Measurements from ENCODE around the gene COL4A5. TPM values are rescaled to one million over a fixed set of nuclear protein-coding genes. Genes with fewer than 3 reads are reported as not detected.
"Not testable (repeated sequence)": the region's sequence is repeated elsewhere in the genome, so short reads cannot be mapped to it uniquely, and the experiment has no call there.

COL4A5 gene
- total RNA-seq, 1 experiment from 2014 or later, result 0.24 TPM

DNA sequence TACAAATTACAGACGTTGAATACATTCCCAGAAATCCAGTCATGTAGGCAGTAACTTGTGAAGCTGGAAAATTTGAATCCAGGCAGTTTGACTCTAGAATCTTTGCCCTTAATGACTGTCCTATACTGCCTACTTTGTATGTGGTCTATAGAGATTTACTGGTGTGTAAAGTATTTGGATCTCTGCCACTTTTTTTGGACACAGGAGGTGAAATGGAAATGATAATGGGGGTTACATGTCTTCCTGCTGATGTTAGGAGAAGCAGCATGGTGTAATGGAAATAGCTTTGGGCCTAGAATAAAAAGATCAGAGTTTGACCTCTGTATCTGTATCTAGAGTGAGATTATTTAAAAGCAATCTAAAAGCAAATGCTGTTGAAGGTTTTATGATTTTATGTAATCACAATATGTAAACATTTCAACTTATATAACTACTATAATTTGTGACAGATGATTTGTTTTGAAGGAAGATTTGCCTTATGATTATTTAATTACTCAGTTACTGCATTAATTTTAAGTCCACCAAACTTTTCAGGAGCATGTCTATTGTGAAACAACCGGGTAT lies 3.3 kb downstream of the COL4A5 start:
- in situ Hi-C loops (cut with HindIII; ENCODE audit: low sequenced_read_pairs), result no loop called here
- no peak for DNase-seq (ENCODE audit: low spot score)

DNA sequence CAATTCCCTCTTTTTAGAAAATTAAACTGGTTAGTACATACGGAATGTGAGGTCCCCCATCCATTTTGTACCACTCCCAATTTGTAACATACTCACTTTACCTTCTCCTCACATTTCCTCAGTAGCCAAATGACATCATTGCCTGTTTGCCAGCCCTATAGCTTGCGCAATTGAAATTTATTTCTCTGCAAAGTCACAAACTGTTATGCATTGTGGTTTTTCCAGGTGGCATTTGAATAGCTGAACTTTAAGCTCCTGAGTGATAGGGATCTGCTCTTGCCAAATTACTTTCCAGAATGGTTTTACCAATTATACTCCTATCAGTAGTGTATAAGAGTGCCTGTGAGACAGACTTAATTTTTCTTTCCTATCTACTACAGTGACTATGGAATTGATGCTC lies 7.7 kb downstream of the COL4A5 start:
- in situ Hi-C loops (cut with HindIII; ENCODE audit: low sequenced_read_pairs), result no loop called here
- DNase-seq (ENCODE audit: low spot score), result no peak

DNA sequence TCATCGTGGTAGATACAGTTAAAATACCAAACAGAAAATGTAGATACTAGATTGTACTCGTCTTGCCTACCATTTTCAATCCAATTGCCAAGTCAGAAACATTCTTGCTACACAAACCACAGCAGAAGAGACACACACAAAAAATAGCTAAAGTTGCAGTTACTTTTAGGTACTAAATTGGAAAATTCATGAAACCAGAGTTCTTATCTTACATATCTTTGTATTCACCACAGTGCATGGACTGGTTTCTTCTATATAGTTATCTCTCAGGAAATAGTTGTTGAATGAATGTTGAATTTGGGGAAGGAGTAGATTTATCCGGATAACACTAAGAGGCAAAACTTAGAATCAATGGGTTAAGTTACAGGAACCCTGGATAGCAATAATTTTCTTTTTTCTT lies 14.2 kb downstream of the COL4A5 start:
- in situ Hi-C loops (cut with HindIII; ENCODE audit: low sequenced_read_pairs), result no loop called here
- DNase-seq (ENCODE audit: low spot score), result no peak

DNA sequence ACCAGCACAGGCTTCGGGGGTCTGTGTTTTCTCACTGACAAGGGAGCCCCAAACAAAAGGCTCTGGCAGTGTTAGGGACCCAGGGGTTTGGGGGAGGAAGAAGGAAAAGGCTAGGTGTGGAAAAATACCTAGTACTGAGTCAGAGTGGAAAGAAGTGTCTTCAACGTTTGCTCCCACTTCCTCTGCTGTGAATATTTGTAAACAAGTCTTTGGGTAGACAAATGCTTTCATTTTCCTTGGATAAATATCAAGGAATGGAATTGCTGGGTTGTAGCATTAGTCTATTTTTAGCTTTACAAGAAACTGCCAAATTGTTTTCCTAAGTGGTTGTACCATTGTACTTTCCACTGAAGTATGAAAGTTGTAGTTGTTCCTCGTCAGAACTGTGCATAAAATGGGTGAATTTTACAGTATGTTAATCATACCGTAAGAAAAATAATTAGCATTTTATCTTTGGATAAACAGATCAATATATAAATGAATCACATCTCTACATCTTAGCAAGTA lies 17.4 kb downstream of the COL4A5 start:
- in situ Hi-C loops (cut with HindIII; ENCODE audit: low sequenced_read_pairs), result no loop called here
- DNase-seq (ENCODE audit: low spot score), result no peak

DNA sequence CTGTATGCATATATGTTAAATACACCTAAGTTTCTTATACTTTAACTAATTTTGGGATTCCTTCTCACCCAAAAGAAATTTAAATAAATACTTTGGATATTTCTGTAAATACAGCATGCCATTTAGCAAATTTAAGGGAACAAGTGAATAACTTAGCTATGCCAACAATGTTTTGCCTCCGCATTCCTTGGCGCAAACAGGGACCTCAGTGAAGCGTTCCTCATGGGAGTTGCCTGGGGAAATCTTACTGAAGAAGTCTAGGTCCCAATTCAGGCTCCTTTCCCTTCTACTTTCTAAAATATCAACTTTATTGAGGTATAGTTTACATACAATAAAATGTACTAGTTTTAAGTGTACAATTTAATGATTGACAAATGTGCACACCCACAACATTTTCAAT lies 25.0 kb downstream of the COL4A5 start:
- in situ Hi-C loops (cut with HindIII; ENCODE audit: low sequenced_read_pairs), result no loop called here
- DNase-seq (ENCODE audit: low spot score), result no peak

DNA sequence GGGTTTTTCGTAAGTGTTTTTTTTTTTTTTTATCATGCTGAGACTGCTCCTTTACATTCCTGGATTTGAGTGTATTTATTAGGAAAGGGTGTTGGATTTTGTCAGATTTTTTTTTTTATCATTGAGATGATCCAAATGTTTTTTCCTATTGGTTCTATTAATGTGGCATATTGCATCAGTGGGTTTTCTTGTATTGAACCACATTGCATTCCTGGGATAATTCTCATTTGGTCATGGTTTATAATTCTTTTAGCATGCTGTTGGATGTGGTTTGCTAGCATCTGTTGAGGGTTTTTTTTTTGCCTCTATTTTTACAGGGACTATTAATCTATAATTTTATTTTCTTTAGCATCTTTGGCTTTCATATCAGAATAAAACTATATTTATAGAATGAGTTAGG lies 28.8 kb downstream of the COL4A5 start:
- DNase-seq (ENCODE audit: low spot score), result no peak
- in situ Hi-C loops (cut with HindIII; ENCODE audit: low sequenced_read_pairs), result no loop called here

DNA sequence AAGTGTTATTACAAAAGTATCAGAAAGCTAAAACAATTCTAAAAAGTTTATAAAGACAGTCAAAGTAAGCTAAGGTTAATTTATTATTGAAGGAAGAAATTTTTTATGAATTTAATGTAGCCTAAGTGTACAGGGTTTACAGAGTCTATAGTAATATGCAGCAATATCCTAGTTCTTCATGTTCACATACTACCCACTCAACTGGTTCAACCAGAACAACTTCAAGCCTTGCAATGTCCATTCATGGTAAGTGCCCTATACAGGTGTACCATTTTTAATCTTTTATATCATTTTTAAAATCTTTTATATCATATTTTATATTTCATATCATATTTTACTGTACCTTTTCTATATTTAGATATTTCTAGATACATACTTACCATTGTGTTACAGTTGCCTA lies 34.3 kb downstream of the COL4A5 start:
- in situ Hi-C loops (cut with HindIII; ENCODE audit: low sequenced_read_pairs), result no loop called here
- no peak for DNase-seq (ENCODE audit: low spot score)

DNA sequence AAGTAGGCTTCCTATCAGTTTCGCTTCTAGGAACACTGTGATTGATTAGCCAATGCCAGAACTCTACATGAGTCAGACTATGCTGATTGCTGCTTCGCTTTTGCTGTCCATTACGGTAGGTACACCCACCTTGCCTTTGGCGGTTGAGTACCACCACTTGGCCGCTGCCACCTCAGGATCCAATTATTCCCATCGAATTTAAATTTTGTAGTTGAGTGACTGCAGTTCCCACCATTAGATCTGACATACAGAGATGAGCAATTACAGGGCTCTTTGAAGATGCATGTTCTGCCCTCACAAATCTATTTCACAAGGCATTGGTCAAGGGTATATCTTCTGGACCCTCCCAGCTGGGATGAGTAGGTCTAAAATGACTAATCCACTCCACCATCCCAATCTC lies 41.9 kb downstream of the COL4A5 start:
- DNase-seq (ENCODE audit: low spot score); in situ Hi-C loops (cut with HindIII; ENCODE audit: low sequenced_read_pairs): not testable (repeated sequence)

DNA sequence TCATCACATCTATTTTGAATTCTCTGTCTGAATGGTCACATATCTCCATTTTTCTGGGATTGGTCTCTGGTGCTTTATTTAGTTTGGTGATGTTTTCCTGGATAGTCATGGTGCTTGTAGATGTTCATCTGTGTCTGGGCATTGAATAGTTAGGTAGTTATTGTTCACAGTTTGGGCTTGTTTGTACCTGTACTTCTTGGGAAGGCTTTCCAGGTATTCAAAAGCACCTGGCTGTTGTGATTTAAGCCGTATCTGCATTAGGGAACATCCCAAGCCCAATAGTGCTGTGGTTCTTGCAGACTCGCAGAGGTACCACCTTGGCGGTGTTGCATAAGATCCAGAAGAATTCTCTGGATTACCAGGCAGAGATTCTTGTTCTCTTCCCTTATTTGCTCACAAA lies 44.6 kb downstream of the COL4A5 start:
- in situ Hi-C loops (cut with HindIII; ENCODE audit: low sequenced_read_pairs), result no loop called here
- no peak for DNase-seq (ENCODE audit: low spot score)

DNA sequence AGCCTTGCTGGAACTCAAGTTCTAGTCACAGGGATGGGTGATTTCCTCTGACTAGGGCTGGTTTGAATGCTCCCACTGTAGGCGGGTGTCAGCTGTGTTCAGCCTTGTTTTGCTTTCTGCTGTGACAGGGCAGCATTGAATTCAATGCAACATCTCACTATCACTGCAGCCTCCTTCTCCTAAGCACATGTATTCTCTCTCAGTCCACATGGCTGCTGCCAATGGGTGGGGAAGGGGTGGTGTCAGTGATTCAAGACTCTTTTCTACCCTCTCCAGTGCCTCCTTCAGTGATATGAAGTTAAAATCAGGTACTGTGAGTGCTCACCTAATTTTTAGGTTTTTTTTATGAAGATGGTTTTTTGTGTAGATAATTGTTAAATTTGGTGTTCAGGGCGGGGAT lies 46.3 kb downstream of the COL4A5 start:
- no peak for DNase-seq (ENCODE audit: low spot score)
- in situ Hi-C loops (cut with HindIII; ENCODE audit: low sequenced_read_pairs), result no loop called here

DNA sequence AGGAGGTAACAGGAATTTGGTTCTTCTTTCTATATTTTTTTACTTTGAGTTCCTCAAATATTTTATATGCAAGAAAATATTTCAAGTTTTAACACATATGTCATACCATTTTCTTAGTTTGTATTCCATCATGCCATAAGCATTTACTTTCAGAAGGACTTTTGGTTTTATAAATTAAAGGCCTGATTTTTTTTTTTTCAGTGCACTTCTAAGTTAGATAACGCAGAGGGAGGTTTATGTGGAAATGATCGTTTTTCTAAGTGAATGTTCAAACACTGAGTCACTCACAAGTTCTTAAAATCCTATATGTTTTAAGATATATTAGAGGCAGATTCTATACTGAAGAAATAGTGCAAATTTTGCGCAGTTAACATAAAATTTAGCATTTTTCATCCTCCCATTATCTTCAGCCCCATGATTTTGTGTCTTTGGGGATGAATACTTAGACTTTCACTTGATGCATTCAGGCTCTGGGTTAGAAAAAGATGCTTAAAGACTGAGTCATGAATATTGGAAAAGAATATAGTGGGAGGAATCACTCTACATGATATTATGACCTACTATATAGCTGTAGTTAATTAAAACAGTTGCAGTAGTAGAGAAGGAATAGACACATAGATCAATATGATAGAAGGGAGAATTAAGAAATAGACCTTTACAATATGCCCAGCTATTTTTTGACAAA lies 54.9 kb downstream of the COL4A5 start:
- no peak for DNase-seq (ENCODE audit: low spot score)
- in situ Hi-C loops (cut with HindIII; ENCODE audit: low sequenced_read_pairs), result no loop called here

DNA sequence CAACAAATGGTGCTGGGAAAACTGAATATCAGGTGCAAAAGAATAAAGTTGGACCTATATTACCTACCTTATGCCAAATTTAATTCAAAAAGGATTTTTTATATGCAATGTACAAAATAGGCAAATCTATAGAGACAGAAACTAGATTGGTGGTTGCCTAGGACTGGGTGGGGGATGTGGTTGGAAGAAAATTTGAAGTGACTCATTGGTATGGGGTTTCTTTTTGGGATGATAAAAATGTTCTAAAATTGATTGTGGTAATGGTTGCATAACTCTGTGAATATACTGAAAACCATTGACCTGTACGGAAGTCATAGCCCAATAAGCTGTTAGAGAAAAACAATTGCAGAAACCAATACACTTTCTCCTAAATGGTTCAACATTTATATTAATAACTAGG lies 72.1 kb downstream of the COL4A5 start:
- in situ Hi-C loops (cut with HindIII; ENCODE audit: low sequenced_read_pairs), result no loop called here
- no peak for DNase-seq (ENCODE audit: low spot score)

DNA sequence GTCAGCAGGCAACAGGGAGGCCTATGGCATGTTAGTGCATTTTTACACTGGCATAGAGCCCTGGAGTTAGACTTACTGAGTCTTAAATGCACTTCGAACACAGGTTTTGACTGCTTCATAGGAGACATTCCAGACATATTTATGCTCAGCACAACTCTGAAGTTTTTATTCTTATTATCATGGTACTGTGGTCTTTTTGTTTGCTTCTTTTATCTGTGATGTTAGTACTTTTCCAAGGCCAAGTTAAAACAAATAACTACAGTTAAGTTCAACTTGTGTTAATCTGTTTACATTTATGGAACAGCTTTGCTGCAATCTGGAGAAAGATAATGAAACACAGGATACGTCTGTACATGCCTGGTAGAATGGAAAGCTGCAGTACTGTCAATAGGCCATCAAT lies 76.5 kb downstream of the COL4A5 start:
- no peak for DNase-seq (ENCODE audit: low spot score)
- in situ Hi-C loops (cut with HindIII; ENCODE audit: low sequenced_read_pairs), result no loop called here

DNA sequence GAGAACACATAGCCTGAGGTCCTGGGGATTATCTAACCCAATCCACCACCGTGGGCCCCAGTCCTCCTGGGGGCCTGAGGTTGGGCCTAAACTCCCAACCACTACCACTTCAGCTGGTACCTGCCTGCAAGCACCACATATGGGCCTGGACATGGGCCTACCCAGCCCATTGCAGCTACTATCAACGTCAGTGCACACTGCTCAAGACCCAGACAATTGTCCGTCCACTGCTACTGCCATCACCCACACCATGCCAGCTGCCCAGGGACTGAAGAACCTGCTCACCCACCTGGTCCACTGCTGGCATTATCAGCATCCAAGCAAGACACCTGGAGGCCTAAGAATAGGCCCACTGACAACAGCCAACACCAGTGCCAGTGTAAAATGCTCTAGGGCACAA lies 88.1 kb downstream of the COL4A5 start:
- DNase-seq (ENCODE audit: low spot score), result no peak
- in situ Hi-C loops (cut with HindIII; ENCODE audit: low sequenced_read_pairs), result no loop called here

DNA sequence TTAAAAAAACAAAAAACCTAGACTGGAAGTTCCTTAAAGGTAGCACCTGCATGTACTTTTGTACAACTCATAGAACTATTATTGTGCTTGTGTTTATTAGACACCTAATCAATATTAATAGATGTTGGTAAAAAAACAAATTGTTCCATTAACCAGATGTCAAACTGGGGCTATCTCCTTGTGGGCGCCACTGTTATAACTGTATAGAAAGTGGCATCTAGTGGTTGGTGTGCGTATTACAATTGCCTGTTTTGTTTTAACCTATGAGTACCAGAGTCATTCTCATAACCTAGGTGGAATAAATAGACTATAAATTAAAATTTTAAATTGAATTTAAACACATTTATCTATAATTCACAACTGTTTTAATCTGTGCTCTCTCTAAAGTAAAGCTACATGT lies 97.4 kb downstream of the COL4A5 start:
- in situ Hi-C loops (cut with HindIII; ENCODE audit: low sequenced_read_pairs), result no loop called here
- DNase-seq (ENCODE audit: low spot score), result peak; percentile 1

DNA sequence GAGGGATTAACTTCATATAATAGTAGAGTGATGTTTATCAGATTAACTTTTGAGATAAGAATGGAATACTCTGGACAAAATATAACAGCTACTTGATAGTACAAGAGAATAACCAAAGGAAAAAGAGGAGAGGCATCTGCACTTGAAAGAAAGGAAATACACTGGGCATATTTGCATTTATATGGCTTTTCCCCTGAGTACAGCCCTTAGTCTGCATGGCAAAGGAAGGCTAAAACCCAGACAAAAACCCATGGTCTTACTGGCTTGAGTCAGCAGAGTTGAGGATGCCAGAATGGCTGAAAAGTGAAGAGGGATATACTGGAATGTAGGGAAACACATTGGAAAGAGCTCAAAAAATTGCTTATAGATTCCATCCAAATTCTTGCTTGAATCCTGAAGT lies 101.6 kb downstream of the COL4A5 start:
- in situ Hi-C loops (cut with HindIII; ENCODE audit: low sequenced_read_pairs), result no loop called here
- DNase-seq (ENCODE audit: low spot score), result no peak

DNA sequence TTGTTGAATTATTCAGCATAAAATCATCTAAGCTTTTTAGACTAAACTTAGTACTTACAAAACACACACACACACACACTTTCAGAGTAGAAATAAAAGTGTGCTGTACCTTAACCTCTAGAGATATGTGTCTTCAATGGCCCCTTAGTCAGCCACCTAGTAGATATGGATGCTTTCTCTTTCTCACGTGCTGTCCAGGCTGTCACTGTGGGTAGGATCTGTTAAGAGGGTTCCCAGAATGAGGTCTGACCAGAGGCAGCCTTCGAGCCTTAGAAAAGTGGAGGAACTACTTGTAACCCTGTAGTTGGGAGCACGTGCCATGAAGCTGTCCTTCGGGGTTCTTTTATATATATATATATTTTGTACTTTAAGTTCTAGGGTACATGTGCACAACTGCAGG lies 117.9 kb downstream of the COL4A5 start:
- in situ Hi-C loops (cut with HindIII; ENCODE audit: low sequenced_read_pairs), result no loop called here
- DNase-seq (ENCODE audit: low spot score), result no peak

DNA sequence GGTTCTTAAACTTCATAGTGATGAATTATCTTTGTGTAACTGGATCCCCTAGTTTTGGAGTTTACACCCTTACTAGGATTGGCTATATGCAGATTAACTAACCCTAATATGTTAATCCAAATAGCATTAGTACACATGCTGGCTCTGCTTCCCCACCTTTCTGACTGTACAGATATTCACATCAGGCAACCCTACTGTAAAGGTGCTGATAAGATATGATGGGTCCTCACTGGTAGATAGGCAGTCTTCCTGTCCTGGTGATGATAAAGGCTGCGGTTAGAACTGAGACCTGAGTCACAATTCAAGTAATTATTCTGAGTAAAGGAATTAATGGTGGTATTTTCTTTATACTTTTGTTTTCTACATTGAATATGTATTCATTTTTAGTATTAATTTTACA lies 118.6 kb downstream of the COL4A5 start:
- DNase-seq (ENCODE audit: low spot score), result no peak
- in situ Hi-C loops (cut with HindIII; ENCODE audit: low sequenced_read_pairs), result no loop called here

DNA sequence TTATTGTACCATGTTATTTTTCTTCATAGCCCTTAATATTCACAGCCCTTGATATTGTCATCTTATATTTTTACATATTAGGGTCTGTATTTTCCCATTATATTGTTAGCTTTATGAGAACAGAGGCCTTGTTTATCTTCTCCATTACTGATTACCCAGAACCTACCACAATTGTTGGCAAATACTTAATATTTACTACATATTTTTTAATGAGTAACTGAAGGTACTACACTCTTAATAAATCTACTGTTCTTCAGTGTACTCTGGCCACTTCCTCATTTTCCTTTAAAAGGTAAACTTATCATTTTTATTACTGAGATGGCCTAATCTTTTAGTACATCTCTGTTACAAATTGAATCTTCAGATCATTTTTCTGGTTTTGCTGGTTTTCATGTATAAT lies 133.5 kb downstream of the COL4A5 start:
- in situ Hi-C loops (cut with HindIII; ENCODE audit: low sequenced_read_pairs), result no loop called here
- DNase-seq (ENCODE audit: low spot score), result no peak

DNA sequence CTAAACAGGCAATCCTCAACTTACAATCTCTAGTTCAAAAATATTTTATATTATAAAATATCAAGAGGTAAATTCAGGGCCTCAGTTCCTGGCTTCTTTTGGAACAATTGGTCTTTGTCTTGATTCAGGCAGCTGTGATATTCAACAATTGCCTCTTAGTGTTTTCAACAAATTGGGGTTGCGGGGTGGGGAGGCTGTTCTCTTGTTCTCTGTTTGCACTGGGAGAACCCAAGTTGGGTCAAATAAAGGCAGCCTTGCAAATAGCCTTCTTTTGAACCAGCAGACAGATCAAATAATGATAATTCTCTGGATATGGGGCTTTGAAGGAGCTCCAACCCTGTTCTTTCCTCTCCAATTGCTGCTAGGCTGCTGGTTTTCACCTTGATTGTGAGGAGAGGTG lies 142.5 kb downstream of the COL4A5 start:
- no peak for DNase-seq (ENCODE audit: low spot score)
- in situ Hi-C loops (cut with HindIII; ENCODE audit: low sequenced_read_pairs), result no loop called here

DNA sequence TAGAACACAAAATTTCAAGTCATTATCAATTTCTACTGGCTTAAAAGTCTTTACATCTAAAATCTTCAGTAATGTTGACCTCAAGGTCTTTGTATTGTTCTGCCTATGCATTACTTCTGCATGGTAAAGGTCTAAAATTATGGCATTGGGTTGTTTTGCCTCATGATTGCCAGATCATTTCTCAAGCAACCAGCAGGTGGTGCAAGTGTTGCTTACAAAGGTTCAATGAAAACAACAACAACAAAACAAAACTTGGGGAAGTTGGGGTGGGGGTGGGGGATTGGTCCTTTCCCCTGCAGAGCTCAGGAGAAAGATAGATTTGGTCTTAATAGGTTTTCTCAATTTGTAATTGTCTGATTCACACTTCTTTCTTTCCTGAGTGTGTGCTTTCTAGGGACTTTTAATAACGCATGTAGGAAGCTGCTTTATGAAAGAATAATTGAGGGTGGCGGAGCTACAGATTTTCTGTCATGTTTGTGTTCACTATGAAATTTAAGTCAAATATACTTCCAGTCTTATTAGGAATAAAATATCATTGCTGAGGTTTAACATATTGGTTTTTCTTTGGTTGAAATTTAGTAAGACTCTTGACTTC lies 145.1 kb downstream of the COL4A5 start:
- in situ Hi-C loops (cut with HindIII; ENCODE audit: low sequenced_read_pairs), result no loop called here
- DNase-seq (ENCODE audit: low spot score), result no peak
